ENCODE results near the gene MYO9A. TPM values are rescaled to one million over a fixed set of nuclear protein-coding genes. Genes with fewer than 3 reads are reported as not detected.

The MYO9A gene
- total and polyA plus RNA-seq, 10 of the 15 experiments (the other 5 are each of a cell fraction or from before 2014, with no cell fraction given): 3.3 to 25.3 (median 12.2) TPM

DNA sequence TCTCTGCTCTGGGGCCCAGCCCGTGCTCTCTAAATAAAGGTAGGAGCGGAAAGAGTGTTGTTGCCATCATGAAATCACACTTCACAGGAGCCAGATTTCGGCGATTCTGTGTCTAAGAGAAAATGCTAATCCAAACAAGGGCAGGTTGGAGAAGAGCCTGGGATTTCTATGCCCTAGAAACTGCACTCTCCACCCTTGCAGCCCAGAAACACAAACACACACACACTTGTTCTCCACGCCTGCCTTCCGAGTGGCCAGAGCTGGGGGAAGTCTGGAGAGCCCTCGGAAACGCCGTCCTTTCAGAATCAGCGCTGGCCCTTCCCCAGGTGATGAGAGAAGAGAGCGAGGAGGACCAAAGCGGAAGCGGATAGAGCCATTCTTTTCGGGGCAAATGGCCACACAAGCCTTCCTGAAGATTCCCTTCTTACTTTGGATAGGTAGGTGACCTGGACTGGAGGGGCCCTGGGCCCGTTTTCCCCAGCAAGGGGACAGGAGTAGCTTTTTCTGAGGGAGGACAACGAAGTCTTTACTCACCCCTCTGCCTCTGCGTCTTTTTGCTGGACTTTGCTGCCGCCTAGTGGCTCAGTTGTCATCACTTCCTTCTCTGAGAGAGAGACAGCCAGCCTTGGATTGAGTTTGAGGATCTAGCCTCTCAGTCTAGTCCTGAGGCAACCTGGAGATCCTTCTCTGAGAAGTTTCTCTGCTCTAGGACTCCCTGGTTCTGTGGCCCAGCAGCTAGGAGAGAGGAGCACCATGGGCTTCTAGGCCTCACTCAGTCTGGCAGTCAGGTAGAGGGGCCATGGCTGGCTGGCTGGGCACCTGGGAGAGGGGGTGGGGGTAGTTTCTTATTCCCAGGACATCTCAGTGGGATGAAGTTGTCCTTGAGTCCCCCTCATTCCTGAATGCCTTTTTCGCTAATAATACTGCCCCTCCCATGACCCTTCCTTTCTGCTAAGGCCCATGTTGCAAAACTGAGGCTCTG is 38.0 kb upstream of the MYO9A start:
- BruUV-seq (replicated peaks): no TSS peak
- Histone ChIP-seq H3K9me3 (replicated peaks; ENCODE audit: control insufficient read depth, insufficient read depth, low read length) (no peaks in the 10 kb centered on the region), H2AFZ (ENCODE audit: control insufficient read depth, low read depth, low read length) (peak overlapping the region; percentile 99), H3K4me3 (peak overlapping the region; percentile 59), H3K79me2 (ENCODE audit: control insufficient read depth, insufficient read depth, low read length) (no peaks in the 10 kb centered on the region), H3K27me3 (replicated peaks in 1 of 2; ENCODE audit: control insufficient read depth in 2 of 2, insufficient read depth in 2 of 2, low read length in 1 of 2) (no peaks in the 10 kb centered on the region), H3K27ac (ENCODE audit: control insufficient read depth, insufficient read depth) (peak overlapping the region; percentile 67; the same call in 1 of the 2 replicates), H3K4me2 (ENCODE audit: control insufficient read depth, insufficient read depth) (peak overlapping the region; percentile 86), H3K9ac (ENCODE audit: control insufficient read depth, insufficient read depth, low read length) (peak overlapping the region; percentile 76), H3K4me1 (ENCODE audit: control insufficient read depth, insufficient read depth, low read length) (no peaks in the 10 kb centered on the region), H3K36me3 (ENCODE audit: control insufficient read depth in 2 of 2, insufficient read depth in 2 of 2, low read length in 1 of 2) (no peaks in the 10 kb centered on the region), H4K20me1 (ENCODE audit: control insufficient read depth, insufficient read depth) (no peaks in the 10 kb centered on the region)
- in situ Hi-C loops (cut with MboI): loop anchor here (5.0 to 10.0 kb wide), 3 partner anchors 351 to 701 kb away; no protein-coding TSS in a partner anchor
- peak; percentile 99 for ATAC-seq
- RAD21 ChIA-PET (ENCODE audit: unreplicated experiment): interaction anchor here (0.6 to 2.5 kb wide), 21 partner anchors 10 to 412 kb away, joined by 3 to 33 read pairs (median 4); no protein-coding TSS in a partner anchor
- intact Hi-C loops (cut with micrococcal nuclease; ENCODE audit: unreplicated experiment): loop anchor here (1.0 to 10.0 kb wide), 7 partner anchors 37 to 411 kb away; no protein-coding TSS in a partner anchor
- POLR2A ChIA-PET: interaction anchor here (0.5 to 1.4 kb wide), 2 partner anchors 14 to 114 kb away, joined by 3 to 4 read pairs; no protein-coding TSS in a partner anchor
- peak; percentile 62 for DNase-seq (ENCODE audit: low read depth, low spot score)
- WGBS (ENCODE audit: insufficient coverage, insufficient replicate concordance, low lambda C conversion rate, missing lambda C conversion rate): 11% methylated on average over 19 of the region's 19 CpGs
- FAIRE-seq: peak; percentile 99
- CTCF ChIA-PET: interaction anchor here (0.6 to 4.2 kb wide), 43 partner anchors 10 to 1270 kb away, joined by 3 to 69 read pairs (median 4); partner anchors contain the start of genes MYO9A and SENP8
- SMC1A ChIA-PET (ENCODE audit: uncharacterized antibody, unreplicated experiment): interaction anchor here (0.7 to 5.9 kb wide), 26 partner anchors 8 to 417 kb away, joined by 3 to 49 read pairs (median 4); no protein-coding TSS in a partner anchor
- TF ChIP-seq SPI1 (IDR thresholded peaks at IDR 0.05; ENCODE audit: borderline replicate concordance, insufficient read depth, low read depth, low read length): 0 out of 2 replicates have a peak, but pooled peaks have one; percentile 24
- TF ChIP-seq EGR1 (IDR thresholded peaks at IDR 0.05; ENCODE audit: borderline replicate concordance in 1 of 2, low read depth in 2 of 2, low read length in 2 of 2): 0 out of 3 replicates have a peak, but pooled peaks of 1 of the 2 experiments have one; percentile 20
- peak; percentile 37; the same call in 1 of the 2 replicates for TF ChIP-seq IRF4 (IDR thresholded peaks at IDR 0.05; ENCODE audit: low read depth, low read length)
- peak; percentile 36; the same call in 1 of the 2 replicates for TF ChIP-seq IKZF1 (conservative IDR thresholded peaks at IDR 0.05)
- peak; percentile 93 for TF ChIP-seq SMC3 (IDR thresholded peaks at IDR 0.05; ENCODE audit: borderline replicate concordance, low read length)
- TF ChIP-seq NBN (IDR thresholded peaks at IDR 0.05): 0 out of 2 replicates have a peak, but pooled peaks have one; percentile 38
- TF ChIP-seq, protein P1, sequence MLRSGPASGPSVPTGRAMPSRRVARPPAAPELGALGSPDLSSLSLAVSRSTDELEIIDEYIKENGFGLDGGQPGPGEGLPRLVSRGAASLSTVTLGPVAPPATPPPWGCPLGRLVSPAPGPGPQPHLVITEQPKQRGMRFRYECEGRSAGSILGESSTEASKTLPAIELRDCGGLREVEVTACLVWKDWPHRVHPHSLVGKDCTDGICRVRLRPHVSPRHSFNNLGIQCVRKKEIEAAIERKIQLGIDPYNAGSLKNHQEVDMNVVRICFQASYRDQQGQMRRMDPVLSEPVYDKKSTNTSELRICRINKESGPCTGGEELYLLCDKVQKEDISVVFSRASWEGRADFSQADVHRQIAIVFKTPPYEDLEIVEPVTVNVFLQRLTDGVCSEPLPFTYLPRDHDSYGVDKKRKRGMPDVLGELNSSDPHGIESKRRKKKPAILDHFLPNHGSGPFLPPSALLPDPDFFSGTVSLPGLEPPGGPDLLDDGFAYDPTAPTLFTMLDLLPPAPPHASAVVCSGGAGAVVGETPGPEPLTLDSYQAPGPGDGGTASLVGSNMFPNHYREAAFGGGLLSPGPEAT (IDR thresholded peaks at IDR 0.05; ENCODE audit: low read depth): 0 out of 2 replicates have a peak, but pooled peaks have one; percentile 38
- no peak for TF ChIP-seq IKZF2 (IDR thresholded peaks at IDR 0.05)
- no peak for TF ChIP-seq SRF (IDR thresholded peaks at IDR 0.05; ENCODE audit: low read depth in 2 of 2, low read length in 2 of 2)
- TF ChIP-seq ETV6 (conservative IDR thresholded peaks at IDR 0.05 in 1 of 2, IDR thresholded peaks at IDR 0.05 in 1 of 2; ENCODE audit: borderline replicate concordance in 1 of 2, low read depth in 1 of 2): 0 out of 4 replicates have a peak, but pooled peaks of 1 of the 2 experiments have one; percentile 20
- TF ChIP-seq POU2F2 (IDR thresholded peaks at IDR 0.05; ENCODE audit: borderline replicate concordance, low read depth, low read length): no peak
- TF ChIP-seq, protein P2, sequence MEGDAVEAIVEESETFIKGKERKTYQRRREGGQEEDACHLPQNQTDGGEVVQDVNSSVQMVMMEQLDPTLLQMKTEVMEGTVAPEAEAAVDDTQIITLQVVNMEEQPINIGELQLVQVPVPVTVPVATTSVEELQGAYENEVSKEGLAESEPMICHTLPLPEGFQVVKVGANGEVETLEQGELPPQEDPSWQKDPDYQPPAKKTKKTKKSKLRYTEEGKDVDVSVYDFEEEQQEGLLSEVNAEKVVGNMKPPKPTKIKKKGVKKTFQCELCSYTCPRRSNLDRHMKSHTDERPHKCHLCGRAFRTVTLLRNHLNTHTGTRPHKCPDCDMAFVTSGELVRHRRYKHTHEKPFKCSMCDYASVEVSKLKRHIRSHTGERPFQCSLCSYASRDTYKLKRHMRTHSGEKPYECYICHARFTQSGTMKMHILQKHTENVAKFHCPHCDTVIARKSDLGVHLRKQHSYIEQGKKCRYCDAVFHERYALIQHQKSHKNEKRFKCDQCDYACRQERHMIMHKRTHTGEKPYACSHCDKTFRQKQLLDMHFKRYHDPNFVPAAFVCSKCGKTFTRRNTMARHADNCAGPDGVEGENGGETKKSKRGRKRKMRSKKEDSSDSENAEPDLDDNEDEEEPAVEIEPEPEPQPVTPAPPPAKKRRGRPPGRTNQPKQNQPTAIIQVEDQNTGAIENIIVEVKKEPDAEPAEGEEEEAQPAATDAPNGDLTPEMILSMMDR (IDR thresholded peaks at IDR 0.05 in 2 of 3, conservative IDR thresholded peaks at IDR 0.05 in 1 of 3; ENCODE audit: control insufficient read depth in 2 of 3, extremely low read depth in 1 of 3, insufficient read depth in 1 of 3, low read depth in 3 of 3, low read length in 3 of 3): peak; percentile 88 to 96 (median 94)
- TF ChIP-seq EED (IDR thresholded peaks at IDR 0.05; ENCODE audit: low read depth): no peak
- peak; percentile 99 for TF ChIP-seq RAD21 (IDR thresholded peaks at IDR 0.05; ENCODE audit: insufficient read depth, low read depth, low read length)
- TF ChIP-seq LARP7 (IDR thresholded peaks at IDR 0.05): peak; percentile 39; the same call in 1 of the 2 replicates
- TF ChIP-seq, protein P3, sequence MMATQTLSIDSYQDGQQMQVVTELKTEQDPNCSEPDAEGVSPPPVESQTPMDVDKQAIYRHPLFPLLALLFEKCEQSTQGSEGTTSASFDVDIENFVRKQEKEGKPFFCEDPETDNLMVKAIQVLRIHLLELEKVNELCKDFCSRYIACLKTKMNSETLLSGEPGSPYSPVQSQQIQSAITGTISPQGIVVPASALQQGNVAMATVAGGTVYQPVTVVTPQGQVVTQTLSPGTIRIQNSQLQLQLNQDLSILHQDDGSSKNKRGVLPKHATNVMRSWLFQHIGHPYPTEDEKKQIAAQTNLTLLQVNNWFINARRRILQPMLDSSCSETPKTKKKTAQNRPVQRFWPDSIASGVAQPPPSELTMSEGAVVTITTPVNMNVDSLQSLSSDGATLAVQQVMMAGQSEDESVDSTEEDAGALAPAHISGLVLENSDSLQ (IDR thresholded peaks at IDR 0.05): peak; percentile 20; the same call in 1 of the 2 replicates

Measured in GM12878 (cell line).